Activated CD4-positive, alpha-beta T cell treated with anti-CD3 and anti-CD28 coated beads, Interleukin-2, amount 50 U/mL, for 24 hours (primary cell): ENCODE data around the gene RFFL.
A peak's percentile ranks its signal among the peaks of the same experiment; 100 is the strongest.
"Not testable (repeated sequence)": the region's sequence is repeated elsewhere in the genome, so short reads cannot be mapped to it uniquely, and the experiment has no call there.

Experiments
- DNase-seq, 2 donors: peaks; one replicate each; pipeline ENCODE4 v3.0.0-alpha.2; 2020; ENCODE audit warnings: low read depth in 1 of 2, low spot score in 1 of 2

RFFL gene

DNA sequence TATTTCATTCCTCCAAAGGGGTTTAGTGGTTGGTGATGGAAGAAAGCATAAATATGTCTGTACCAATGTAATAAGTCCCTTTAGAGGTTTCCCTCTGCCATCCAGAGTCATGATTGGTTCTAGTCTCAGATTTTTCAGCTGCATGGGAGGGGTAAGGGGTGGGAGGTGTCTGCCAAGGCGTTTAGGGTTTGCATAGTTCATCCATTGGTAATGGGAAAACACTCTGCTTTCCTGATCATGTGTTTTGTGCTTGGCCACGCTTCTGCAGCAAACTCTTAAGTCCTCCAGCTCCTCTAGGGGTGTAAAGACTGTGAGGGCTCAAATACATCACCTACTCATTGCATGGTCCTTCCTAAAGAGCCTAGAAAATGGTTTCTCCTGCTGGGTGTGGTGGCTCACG is 53.4 kb downstream of the RFFL start:
- DNase-seq: no peak

DNA sequence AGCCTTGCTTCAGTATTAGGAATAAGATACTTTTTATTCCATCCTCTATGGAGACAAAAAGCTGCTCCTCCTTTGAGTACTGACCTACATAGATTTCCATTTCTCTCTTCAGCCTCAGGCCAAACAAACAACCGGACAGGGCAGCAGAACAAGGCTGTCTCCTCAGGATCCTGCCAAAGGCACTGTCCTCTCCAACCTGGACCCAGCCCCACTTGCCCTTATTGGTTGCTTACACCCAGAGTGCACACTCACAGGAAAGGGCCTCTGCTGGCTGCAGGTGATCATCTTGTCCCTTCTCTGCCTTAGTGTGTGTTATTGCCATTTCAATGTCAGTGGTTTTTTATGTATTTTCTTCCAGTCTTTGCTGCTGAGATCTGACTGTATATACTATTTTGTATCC is 56.5 kb downstream of the RFFL start:
- DNase-seq: no peak

DNA sequence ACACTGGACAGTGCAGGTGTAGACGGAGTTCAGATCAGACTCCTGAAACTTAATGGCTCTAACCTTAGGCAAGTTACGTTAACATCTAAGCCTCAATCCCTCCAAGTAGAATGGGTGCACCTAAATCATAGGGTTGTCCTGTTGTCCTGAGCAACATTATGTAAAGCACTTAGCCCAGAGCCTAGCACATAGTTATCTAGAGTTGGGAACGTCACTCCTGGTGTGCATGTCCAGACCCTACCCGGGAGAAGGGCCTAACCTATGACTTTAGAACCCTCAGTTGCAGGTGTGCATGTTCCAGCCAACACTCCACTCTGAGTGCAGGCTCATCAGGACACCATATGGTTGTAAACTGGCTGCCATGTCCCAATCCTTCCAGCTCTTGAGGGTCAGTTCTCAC is 57.2 kb downstream of the RFFL start:
- no peak for DNase-seq

DNA sequence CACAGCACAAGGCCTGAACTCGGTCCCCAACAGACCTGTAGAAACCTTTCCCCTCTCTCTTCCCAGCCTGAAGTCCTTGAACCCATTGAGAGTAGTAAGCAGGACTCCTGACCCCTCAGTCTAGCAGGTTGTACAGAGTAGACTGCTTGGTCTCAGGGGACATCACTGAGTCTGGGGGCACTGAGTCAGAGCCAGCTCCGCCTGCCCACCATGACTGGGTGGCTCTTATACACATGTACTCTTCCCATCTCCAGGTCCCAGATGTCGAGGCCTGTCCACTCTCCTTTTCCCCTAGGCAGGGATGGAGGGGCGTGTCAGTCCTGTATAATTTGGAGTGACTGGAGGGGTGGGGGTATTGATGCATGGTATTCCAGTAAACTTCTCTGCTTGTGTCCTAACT is 59.7 kb downstream of the RFFL start:
- DNase-seq: no peak

DNA sequence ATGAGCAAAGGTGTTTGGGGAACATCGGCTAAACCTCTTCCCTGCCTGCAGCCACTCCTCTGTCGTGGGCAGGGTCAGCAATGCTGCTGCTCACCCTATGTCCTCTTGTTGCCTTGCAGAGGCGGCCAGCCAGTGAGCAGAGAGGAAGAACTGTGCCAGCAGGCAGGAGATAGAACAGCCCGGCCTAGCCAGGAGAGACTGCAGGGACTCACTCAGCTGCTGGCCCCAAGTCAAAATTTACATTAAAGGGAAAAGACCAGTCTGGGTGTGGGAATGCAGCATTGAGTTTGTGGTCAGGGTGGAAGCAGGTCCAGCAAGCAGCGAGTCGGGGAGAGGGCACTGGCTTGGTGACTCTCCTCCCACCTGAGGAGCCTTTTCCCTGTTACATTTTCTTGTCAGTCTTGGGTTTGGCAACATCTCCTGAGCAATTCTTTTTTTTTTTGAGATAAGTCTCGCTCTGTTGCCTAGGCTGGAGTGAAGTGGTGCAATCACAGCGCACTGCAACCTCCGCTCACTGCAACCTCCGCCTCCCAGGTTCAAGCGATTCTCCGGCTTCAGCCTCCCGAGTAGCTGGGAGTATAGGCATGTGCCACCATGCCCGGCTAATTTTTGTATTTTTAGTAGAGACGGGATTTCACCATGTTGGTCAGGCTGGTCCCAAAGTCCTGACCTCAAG is 60.5 kb downstream of the RFFL start:
- no peak for DNase-seq

DNA sequence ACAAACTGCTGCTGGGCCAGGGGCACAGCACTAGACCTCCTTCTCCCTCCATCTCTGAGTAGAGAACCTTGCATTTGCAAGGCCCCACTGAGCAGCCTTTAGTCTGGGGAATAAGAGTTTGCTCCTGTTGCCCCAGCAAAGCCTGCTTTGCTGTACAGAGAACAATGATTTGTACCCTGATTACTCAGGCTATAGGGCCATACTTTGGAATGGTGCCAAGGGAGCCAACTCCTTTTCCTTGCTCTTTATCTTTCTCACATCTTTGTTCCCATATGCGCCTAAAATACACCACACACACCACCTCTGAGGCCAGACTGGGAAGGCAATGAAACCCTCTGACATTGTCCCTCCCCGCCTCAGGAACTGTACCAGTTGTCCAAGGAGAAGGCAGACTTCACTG is 62.0 kb downstream of the RFFL start:
- DNase-seq: no peak

DNA sequence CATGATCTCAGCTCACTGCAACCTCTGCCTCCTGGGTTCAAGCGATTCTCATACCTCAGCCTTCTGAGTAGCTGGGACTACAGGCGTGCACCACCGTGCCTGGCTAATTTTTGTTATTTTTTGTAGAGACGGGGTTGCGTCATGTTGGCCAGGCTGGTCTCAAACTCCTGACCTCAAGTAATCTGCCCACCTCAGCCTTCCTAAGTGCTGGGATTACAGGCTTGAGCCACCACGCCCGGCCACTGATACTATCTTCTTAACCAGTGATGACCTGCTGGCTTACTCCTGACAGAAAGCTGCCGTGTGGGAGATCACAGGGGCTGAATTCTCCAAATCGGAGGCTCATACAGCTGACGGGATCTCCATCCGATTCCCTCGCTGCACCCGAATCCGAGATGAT is 62.5 kb downstream of the RFFL start:
- not testable (repeated sequence) for DNase-seq

DNA sequence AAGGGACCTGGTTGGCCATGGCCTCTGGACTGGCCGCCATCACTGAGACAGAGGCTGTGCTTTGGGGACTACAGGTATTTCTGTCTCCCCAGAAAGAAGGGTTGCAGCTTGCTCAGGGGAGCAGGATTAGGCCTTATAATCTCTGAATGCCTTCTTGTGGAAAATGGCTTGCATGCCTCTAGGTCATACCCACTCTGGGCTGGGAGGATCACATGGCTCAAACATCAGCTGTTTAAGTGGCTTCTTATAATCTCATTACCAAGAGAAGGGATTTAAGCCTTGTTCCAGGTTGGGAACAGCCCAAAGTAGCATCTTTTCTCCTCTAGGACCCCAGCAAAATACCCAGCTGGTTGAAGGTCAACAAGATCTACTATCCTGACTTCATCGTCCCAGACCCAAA is 64.1 kb downstream of the RFFL start:
- DNase-seq: no peak

DNA sequence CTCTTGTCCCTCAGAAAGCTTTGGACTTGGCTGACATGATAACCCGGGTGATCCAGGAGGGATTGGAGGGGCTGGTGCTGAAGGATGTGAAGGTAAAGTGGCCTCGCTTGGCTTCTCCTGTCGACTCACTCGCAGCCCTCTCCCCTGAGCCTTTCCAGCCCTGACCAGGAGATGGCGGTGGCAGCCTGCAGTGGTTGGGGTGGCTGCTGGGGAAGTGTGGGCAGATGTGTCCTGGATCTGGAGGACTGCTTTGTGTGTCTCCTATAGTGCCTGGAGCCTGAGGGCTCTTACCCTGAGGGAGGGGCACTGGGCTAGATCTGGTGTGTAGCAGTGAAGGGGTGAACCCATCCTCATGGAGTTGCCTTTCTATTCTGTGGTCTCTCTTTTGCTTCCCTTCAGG is 65.3 kb downstream of the RFFL start:
- peak; percentile 69 to 72 for DNase-seq

DNA sequence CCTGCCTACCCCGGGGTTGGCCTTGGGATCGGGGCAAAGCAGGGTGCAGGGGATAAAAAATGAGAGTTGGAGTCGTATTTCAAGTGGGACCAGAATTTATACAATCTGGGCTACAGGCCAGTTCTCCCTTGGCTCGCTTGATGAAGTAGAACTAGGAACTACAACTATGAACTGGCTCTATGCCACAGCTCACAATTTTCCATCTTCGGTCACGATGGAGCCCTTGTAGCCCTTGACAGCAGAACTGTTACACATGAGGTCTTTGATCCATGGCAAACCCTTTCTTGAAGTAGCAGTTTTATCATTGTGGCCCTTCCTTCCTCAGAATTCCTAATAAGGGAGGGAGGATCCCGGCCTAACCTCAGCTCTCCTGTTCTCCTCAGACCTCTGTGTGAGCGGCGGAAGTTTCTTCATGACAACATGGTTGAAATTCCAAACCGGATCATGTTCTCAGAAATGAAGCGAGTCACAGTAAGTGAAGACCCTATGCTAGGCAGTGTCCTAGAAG is 66.1 kb downstream of the RFFL start:
- DNase-seq: no peak

DNA sequence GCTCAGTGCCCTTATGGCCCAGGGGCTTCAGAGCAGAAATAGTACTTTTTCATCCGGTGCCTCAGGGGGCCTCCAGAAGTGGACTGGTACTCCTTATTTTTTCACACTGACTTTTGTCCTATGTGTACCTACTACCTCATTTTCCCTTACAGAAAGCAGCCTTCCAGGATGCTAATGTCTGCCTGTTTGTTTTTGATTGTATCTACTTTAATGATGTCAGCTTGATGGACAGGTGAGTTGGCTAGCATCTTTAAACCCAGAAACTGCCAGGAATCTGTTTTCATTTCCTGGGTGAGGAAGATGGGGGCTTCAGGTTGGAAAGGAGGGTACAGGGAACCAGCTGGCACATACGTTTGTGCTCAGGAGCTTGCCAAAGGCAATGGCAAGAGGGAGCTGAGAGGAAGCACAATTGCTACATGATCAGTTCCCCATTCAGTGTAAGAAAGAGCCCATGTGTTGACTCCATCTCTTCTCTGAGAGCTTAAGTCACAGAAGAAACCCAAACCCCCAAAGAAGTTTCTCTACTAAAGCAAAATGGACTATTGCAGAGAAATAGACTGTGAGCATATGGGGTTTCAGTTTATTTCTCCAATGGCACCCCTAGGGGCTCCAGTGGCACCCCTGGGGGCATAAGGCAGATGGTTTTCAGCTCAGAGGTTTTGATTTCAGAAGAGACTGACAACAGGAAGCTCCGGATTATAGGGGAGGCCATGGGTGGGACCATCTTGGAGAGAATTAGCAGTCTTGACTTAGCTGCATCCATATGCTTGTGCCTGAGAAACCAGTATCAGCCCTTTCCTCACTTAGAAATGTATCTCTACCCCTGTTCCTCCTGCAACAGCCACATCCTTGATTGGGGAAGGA is 66.9 kb downstream of the RFFL start:
- DNase-seq: no peak

DNA sequence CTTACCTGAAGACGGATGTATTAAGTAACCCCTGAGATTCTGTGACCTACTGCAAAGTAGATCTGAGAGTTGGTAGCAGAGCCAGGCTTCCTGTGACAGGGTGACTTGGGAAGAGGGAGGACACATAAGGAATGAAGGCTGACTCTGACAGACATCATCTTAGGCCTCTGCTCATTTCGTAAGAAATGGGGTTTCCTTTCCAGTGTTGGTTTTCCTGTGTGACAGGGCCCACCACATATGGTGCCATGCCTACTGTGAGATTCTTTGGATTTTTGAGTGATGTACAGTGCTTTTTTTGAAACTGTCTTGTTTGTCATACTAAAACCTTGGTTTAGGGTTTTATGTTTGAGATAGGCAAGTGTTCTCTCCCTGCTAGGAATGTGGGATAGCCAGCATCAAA is 70.5 kb downstream of the RFFL start:
- DNase-seq: no peak

DNA sequence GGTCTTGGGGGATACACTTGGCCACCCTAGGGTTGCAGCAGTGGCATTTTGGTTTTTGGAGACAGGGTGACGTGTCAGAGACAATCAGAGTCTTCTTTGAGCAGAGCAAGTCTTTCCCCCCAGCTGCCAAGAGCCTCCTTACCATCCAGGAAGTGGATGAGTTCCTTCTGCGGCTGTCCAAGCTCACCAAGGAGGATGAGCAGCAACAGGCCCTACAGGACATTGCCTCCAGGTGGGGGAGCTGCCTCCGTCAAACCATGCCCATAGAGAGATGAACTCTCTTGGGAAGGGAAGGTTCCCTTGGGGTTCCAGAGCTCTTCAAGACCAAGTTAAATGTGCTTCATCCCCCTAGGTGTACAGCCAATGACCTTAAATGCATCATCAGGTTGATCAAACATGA is 71.9 kb downstream of the RFFL start:
- DNase-seq: no peak

DNA sequence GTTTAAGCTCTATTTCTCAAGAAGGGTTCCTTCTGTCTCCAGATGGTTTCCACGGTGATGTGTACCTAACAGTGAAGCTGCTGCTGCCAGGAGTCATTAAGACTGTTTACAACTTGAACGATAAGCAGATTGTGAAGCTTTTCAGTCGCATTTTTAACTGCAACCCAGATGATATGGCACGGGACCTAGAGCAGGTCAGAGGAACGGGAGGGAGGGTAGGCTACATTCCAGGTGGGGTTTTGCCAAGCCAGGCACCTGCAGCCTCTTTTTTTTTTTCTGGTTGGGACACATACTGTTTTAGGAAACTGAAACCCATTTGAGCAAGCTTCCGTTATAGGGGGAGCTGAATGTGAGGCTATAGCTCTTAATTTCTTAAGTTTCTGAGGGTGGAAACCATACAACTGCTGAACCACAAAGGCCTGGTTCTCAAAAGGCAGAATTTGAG is 72.6 kb downstream of the RFFL start:
- DNase-seq: no peak

DNA sequence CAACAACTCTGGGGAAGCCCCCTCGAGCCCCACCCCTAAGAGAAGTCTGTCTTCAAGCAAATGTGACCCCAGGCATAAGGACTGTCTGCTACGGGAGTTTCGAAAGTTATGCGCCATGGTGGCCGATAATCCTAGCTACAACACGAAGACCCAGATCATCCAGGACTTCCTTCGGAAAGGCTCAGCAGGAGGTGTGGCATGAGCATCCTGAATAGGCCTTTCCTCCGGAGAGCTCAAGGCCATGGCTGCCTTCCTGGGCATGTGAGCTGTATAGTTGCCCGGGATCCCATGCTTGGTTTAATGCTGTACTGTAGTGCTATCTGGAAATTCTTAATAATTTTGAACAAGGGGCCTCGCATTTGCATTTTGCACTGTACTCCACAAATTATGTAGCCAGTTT is 74.0 kb downstream of the RFFL start:
- no peak for DNase-seq

DNA sequence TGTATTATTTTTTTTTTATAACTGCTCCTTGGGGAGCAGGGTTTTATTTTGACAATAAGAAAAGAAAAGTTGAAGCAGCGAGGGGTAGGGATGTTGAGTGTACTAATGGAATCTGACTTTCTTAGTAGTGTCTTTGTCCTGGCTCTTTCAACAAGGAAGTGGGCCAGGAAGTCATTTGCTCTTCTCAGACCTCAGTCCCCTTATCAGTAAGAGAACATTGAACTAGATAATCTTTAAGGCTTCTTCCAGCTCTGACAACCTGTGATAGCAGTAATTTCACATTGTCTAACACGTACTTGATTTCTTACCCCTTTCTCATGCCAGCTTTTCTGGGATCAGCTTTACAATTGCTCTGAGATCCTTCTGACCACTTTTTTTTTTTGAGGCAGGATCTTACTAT is 74.9 kb downstream of the RFFL start:
- no peak for DNase-seq

DNA sequence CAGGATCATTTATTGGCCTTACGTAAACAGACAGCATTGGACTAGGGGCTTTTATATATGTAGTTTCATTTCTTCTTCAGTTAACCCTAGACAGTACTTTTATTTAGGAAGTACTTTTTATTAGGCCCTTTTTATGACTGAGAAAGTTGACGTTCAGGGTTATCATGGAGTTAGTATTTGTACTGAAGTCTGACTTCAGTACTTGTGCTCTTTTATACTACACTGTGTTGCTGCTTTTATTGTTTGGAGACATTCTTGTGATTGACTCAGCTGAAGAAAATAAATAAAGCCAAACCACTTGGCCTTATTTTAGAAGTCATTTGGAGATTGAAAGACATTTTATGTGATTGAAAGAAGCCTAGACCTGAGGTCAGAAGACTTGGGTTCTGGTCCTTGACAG is 76.3 kb downstream of the RFFL start:
- DNase-seq: no peak

DNA sequence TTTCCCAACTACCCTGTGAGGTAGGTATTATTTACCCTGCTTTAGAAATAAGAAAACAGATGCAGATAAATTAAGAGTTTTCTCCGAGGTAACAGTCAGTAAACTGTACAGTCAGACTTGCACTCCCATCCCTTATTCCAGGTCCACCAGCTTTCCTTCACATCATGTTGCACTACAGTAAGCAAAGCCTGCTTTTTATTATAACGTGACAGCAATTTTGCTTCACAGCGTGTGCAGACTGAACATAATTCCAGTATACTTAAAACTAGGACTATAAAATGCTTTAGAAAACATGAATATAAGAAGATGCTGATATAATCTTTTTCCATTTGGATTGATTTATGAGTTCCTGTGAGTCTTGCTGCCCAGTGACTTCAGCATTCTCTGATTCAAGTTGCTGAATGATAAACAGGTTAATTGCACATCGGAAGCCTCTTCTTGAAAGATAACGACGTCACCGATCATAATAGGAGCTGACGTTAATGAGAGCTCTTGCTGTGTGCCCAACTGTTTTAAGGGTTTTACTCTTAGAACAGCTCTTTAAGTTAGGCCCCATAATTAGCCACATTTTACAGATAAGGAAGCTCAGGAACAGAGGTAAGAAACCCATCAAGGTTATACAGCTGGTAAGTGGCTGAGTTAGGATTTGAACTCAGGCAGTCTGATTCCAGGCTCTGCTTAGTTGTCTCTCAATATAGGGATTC is 81.8 kb downstream of the RFFL start:
- DNase-seq: no peak

DNA sequence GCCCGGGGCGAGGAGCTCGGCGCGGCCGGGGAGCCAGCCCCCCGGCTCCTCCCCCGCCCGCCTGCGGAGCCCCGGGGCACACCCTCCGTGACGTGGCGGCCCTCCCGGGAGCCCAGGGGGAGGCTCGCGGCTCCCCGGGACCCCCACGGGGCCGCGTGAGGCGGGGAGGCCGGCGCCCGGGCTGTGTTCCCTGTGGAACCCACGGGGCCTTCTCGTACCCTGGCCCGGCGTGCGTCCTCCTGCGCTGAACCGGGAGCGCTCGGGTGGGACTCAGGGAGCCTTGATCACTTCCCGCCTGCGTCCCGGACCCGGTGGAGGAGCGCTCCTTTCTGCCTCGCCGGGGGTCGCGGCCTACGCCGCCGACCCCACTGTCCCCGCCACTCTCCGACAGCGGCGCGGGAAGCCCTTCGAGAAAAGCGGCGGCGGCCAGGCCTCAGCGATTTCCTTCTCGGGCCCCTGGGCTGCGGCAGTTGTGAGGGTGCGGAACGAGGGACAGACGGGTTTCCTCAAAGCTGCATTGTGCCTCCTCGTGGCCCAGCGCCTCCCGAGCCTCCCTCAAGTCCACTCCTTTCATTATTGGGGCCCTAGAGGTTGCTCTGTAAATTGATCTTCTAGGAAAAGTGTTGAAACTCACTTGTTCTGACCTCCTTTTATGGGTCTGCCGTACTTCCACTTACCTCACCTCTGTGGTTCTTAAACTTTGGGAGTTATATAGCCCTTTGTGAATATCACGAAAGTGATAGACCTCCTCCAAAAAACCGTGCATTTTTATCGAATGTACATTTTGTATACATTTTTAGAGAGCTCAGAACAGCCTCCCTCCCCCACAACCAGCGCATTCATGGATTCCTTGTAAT is 82.6 kb downstream of the RFFL start:
- DNase-seq: peak in 1 of 2 donors; percentile 65

DNA sequence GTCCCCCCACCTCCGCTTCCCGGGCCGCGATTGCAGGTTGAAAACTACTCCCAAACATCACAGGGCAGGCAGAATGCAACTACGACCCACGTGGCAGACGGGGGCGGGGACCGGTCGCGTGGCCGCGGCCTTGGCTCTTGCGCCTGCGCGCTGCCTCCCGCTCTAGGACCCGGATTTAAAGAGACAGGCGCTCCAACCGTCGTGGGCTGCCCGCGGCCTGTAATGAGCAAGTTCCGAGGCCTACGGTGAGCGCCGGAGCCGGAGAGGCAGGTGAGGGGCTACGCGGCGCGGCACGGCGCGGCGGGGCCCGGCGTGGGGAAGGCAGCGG is 83.2 kb downstream of the RFFL start, which contains the start of gene LIG3:
TSS of gene LIG3 (plus strand) at position 160 of the 328 bp plus-strand sequence. CDS start 2,494 bp downstream, outside the sequence.
- peak; percentile 91 to 92 for DNase-seq
